ENCODE results near the gene KRTAP12-4.

GRCh38 chr21:44671911-44672310 is 17.5 kb upstream of the KRTAP12-4 start:
- TF ChIP-seq CTCF (IDR thresholded peaks at IDR 0.05) (no peak), POLR2A (IDR thresholded peaks at IDR 0.05) (no peak)

Data from uterus (tissue), 2 donors.